HepG2 (cell line): Measurements from ENCODE around the gene DOCK11. TPM values are rescaled to one million over a fixed set of nuclear protein-coding genes. Genes with fewer than 3 reads are reported as not detected.

Experiments used
- BCL6 ChIP-seq: IDR thresholded peaks from 2 replicates; pipeline ENCODE4 v1.6.1; 2016; ENCODE audit warnings: missing genetic modification reagents, missing compliant biosample characterization
- HNF4G ChIP-seq, 2 experiments: sonication (generic) in 1 of 2; formaldehyde crosslinking in 1 of 2; IDR thresholded peaks; 2 replicates each; pipeline versions ENCODE4 v1.4.0 to v1.6.1; 2011 to 2020; ENCODE audit warnings: borderline replicate concordance in 2 of 2, low read depth in 2 of 2, mild to moderate bottlenecking in 2 of 2, low read length in 1 of 2, missing genetic modification reagents in 1 of 2, moderate library complexity in 1 of 2
- KDM4B ChIP-seq: sonication (generic); formaldehyde crosslinking; IDR thresholded peaks from 2 replicates; pipeline ENCODE4 v1.4.0; 2020; ENCODE audit warnings: missing genetic modification reagents
- MEF2D ChIP-seq: sonication (generic); formaldehyde crosslinking; IDR thresholded peaks from 2 replicates; pipeline ENCODE4 v1.5.1; 2020; ENCODE audit warnings: mild to moderate bottlenecking, missing genetic modification reagents
- SP5 ChIP-seq: IDR thresholded peaks from 2 replicates; pipeline ENCODE4 v1.6.1; 2016; ENCODE audit warnings: low read depth, borderline replicate concordance
- ZBTB1 ChIP-seq: sonication (generic); formaldehyde crosslinking; IDR thresholded peaks from 2 replicates; pipeline ENCODE4 v1.4.0; 2020; ENCODE audit warnings: missing genetic modification reagents, borderline replicate concordance
- ZNF180 ChIP-seq: sonication (generic); formaldehyde crosslinking; IDR thresholded peaks from 2 replicates; pipeline ENCODE4 v1.4.0; 2020; ENCODE audit warnings: low read depth, missing genetic modification reagents, borderline replicate concordance
- polyA plus RNA-seq, 8 experiments: library from polyadenylated mRNA; depleted of rRNA in 3 of 8; stranded (reverse) in 7 of 8; unstranded in 1 of 8; fragments of >200 nt; fragmentation: Illumina TruSeq in 4 of 8; extraction: Trizol in 4 of 8; gene quantifications; 2 replicates each; pipeline versions ENCODE4 v1.2.1 to v1.2.3, GENCODE V29; 2011 to 2016; ENCODE audit warnings: low read depth in 4 of 8, missing spikeins in 1 of 8, mixed read lengths in 1 of 8; ENCODE audit not compliant: insufficient read depth in 1 of 8
- total RNA-seq, 5 experiments: library from RNA; depleted of rRNA; stranded (reverse); fragments of >200 nt; fragmentation: Illumina TruSeq; extraction: Trizol; gene quantifications; 2 replicates each; pipeline ENCODE4 v1.2.3, GENCODE V29; 2016; ENCODE audit warnings: low read depth in 1 of 5
- TF ChIP-seq, protein P1 (sequence below): IDR thresholded peaks from 2 replicates; pipeline ENCODE4 v1.6.1; 2016; ENCODE audit warnings: low read depth, control low read depth
- TF ChIP-seq, protein P2 (sequence below): IDR thresholded peaks from 2 replicates; pipeline ENCODE4 v1.6.1; 2016; ENCODE audit warnings: missing biosample characterization, missing genetic modification reagents, low read depth
- TF ChIP-seq, protein P3 (sequence below): sonication (generic); formaldehyde crosslinking; IDR thresholded peaks from 2 replicates; pipeline ENCODE4 v1.9.0; 2022; ENCODE audit warnings: low read depth, missing genetic modification reagents
- TF ChIP-seq, protein P4 (sequence below), 2 experiments: sonication (generic) in 1 of 2; formaldehyde crosslinking in 1 of 2; IDR thresholded peaks; 2 replicates each; pipeline versions ENCODE4 v1.5.1 to v1.6.1; 2011 to 2020; ENCODE audit warnings: borderline replicate concordance in 1 of 2, low read depth in 1 of 2, low read length in 1 of 2, mild to moderate bottlenecking in 1 of 2, missing genetic modification reagents in 1 of 2, moderate library complexity in 1 of 2
- TF ChIP-seq, protein P5 (sequence below): IDR thresholded peaks from 2 replicates; pipeline ENCODE4 v1.6.1; 2016; ENCODE audit warnings: mild to moderate bottlenecking

The DOCK11 gene
- total and polyA plus RNA-seq, 2 of the 13 experiments (the other 11 are each of a cell fraction or from before 2014, with no cell fraction given), result 0.02 to 0.12 TPM

DNA sequence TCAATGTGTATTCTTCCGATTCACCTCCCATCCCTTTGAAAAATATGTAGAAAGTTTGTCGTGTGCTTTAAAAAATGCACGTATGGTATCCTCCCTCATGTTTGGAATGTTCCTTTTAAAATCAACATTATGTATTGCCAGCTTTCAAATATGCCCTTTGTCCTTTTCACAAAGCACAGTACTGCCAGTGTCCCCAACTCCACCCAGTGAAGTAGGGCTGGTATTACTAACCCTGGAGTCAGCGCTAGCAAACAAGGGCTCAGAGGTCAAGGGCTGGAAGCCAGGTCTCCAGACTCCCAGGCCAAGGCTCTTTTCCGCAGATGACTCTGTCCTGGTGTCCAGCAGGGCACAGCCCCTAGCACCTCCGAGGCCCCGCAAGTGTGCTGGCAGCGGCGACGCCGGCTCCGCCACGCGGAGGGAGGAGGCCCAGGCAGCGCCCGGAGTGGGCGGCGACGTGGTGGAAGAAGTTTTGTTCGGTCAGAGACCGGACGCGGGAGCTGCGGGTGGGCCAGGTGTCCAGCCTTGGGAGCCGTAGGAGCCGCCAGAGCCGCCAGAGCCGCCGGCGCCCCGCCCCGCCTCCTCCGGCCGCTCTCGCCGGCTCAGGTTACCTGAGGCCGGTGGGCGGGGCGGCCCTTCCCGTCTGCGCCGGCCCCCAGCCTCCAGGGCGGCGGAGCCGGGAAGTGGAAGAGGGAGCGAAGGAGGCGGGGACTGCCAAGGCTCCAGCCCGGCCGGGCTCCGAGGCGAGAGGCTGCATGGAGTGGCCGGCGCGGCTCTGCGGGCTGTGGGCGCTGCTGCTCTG is 231.5 kb downstream of the DOCK11 start, which contains the start of gene IL13RA1 (continued):
- TF ChIP-seq, protein P1, sequence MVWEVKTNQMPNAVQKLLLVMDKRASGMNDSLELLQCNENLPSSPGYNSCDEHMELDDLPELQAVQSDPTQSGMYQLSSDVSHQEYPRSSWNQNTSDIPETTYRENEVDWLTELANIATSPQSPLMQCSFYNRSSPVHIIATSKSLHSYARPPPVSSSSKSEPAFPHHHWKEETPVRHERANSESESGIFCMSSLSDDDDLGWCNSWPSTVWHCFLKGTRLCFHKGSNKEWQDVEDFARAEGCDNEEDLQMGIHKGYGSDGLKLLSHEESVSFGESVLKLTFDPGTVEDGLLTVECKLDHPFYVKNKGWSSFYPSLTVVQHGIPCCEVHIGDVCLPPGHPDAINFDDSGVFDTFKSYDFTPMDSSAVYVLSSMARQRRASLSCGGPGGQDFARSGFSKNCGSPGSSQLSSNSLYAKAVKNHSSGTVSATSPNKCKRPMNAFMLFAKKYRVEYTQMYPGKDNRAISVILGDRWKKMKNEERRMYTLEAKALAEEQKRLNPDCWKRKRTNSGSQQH (CRISPR knock-in tag), result no peak
- TF ChIP-seq SP5 (CRISPR knock-in tag) (peak; percentile 80), MEF2D (CRISPR knock-in tag) (peak; percentile 27; the same call in 1 of the 2 replicates), BCL6 (CRISPR knock-in tag) (peak; percentile 79), KDM4B (no peak), HNF4G (IDR thresholded peaks at IDR 0.05; ENCODE audit: borderline replicate concordance, low read depth, low read length) (peak; percentile 65; the same call in 1 of the 2 replicates), HNF4G (CRISPR knock-in tag; IDR thresholded peaks at IDR 0.05; ENCODE audit: borderline replicate concordance, low read depth) (no peak; the same call in 1 of the 2 replicates), ZNF180 (CRISPR knock-in tag) (no peak), ZBTB1 (CRISPR knock-in tag) (no peak)
- TF ChIP-seq, protein P2, sequence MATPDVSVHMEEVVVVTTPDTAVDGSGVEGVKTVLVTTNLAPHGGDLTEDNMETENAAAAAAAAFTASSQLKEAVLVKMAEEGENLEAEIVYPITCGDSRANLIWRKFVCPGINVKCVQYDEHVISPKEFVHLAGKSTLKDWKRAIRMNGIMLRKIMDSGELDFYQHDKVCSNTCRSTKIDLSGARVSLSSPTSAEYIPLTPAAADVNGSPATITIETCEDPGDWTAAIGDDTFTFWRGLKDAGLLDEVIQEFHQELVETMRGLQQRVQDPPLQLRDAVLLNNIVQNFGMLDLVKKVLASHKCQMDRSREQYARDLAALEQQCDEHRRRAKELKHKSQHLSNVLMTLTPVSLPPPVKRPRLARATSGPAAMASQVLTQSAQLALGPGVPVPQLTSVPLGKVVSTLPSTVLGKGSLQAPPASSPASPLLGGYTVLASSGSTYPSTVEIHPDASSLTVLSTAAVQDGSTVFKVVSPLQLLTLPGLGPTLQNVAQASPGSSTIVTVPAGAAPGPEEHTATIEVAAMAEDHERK, result no peak
- TF ChIP-seq, protein P3, sequence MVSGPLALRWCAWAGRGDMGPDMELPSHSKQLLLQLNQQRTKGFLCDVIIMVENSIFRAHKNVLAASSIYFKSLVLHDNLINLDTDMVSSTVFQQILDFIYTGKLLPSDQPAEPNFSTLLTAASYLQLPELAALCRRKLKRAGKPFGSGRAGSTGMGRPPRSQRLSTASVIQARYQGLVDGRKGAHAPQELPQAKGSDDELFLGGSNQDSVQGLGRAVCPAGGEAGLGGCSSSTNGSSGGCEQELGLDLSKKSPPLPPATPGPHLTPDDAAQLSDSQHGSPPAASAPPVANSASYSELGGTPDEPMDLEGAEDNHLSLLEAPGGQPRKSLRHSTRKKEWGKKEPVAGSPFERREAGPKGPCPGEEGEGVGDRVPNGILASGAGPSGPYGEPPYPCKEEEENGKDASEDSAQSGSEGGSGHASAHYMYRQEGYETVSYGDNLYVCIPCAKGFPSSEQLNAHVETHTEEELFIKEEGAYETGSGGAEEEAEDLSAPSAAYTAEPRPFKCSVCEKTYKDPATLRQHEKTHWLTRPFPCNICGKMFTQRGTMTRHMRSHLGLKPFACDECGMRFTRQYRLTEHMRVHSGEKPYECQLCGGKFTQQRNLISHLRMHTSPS, result peak; percentile 69; the same call in 1 of the 2 replicates
- TF ChIP-seq, protein P4, sequence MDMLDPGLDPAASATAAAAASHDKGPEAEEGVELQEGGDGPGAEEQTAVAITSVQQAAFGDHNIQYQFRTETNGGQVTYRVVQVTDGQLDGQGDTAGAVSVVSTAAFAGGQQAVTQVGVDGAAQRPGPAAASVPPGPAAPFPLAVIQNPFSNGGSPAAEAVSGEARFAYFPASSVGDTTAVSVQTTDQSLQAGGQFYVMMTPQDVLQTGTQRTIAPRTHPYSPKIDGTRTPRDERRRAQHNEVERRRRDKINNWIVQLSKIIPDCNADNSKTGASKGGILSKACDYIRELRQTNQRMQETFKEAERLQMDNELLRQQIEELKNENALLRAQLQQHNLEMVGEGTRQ (IDR thresholded peaks at IDR 0.05; ENCODE audit: low read depth, low read length), result no peak
- TF ChIP-seq, protein P4 (CRISPR knock-in tag; IDR thresholded peaks at IDR 0.05; ENCODE audit: borderline replicate concordance), result no peak
- TF ChIP-seq, protein P5, sequence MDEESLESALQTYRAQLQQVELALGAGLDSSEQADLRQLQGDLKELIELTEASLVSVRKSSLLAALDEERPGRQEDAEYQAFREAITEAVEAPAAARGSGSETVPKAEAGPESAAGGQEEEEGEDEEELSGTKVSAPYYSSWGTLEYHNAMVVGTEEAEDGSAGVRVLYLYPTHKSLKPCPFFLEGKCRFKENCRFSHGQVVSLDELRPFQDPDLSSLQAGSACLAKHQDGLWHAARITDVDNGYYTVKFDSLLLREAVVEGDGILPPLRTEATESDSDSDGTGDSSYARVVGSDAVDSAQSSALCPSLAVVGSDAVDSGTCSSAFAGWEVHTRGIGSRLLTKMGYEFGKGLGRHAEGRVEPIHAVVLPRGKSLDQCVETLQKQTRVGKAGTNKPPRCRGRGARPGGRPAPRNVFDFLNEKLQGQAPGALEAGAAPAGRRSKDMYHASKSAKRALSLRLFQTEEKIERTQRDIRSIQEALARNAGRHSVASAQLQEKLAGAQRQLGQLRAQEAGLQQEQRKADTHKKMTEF, result peak; percentile 75; the same call in 1 of the 2 replicates
